ENCODE data around the gene PROS1. TPM values are rescaled to one million over a fixed set of nuclear protein-coding genes. Genes with fewer than 3 reads are reported as not detected.

Gene PROS1
- total RNA-seq, 1 experiment from 2014 or later: 1.3 TPM

DNA sequence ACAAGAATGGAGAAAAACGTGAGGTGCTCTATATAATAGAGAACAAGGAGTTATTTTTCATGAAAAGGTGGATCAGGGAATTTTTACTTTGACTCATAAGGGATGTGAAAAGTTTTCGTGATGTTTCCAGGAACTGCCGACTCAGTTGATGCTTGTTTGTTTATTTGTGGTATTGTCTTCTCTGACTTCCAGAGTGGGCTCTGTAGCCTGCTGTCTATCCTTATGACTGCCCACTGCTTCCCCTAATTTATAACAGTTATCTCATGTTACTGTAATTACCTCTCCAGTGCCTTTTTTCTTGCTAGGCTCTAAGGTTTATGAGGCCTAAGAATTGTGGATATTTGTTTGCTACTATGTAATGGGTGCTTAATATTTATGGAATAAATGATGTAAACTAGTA, 18.5 kb upstream of the PROS1 start:
- Histone ChIP-seq H2BK15ac (ENCODE audit: low read depth, low read length) (no peak overlapping the region), H2BK12ac (ENCODE audit: insufficient read length, low read depth, low read length) (no peak overlapping the region), H3K27me3 (ENCODE audit: insufficient read depth, low read length) (no peaks in the 10 kb centered on the region), H3K14ac (ENCODE audit: insufficient read depth, low read length) (no peak overlapping the region), H3K4me2 (ENCODE audit: insufficient read depth, insufficient read length, low read length) (no peak overlapping the region), H3K23ac (ENCODE audit: insufficient read length, low read depth, low read length) (no peak overlapping the region), H2BK5ac (ENCODE audit: insufficient read length, low read length) (no peak overlapping the region), H3K79me2 (ENCODE audit: insufficient read depth, low read length) (peaks cover 3% of the 10 kb centered on the region; the same call in 1 of the 2 replicates), H4K5ac (ENCODE audit: insufficient read length, low read depth, low read length) (no peak overlapping the region), H3K79me1 (ENCODE audit: insufficient read depth, low read depth, low read length, poor library complexity, severe bottlenecking) (peaks cover 2% of the 10 kb centered on the region), H4K91ac (ENCODE audit: insufficient read length, low read depth, low read length) (no peak overlapping the region), H4K8ac (replicated peaks; ENCODE audit: insufficient read length, low read depth, low read length) (no peak overlapping the region), H3K4ac (ENCODE audit: low read depth, low read length) (no peak overlapping the region), H4K20me1 (ENCODE audit: control insufficient read depth, insufficient read depth, insufficient read length) (no peaks in the 10 kb centered on the region), H3K27ac (ENCODE audit: insufficient read length, low read depth, low read length) (no peak overlapping the region), H2AFZ (ENCODE audit: low read length) (no peak overlapping the region), H3K9ac (ENCODE audit: extremely low read depth, insufficient read length, low read length) (no peak overlapping the region), H2BK20ac (ENCODE audit: low read depth, low read length, poor library complexity, severe bottlenecking) (no peak overlapping the region), H3T11ph (ENCODE audit: low read length) (no peak overlapping the region), H3K18ac (ENCODE audit: insufficient read length, low read depth, low read length) (no peak overlapping the region), H2AK5ac (ENCODE audit: insufficient read length, low read length) (no peak overlapping the region), H3K9me3 (ENCODE audit: control insufficient read depth, low read depth, low read length) (no peaks in the 10 kb centered on the region), H3K23me2 (ENCODE audit: insufficient read length, low read depth, low read length, poor library complexity, severe bottlenecking) (no peaks in the 10 kb centered on the region), H2BK120ac (ENCODE audit: low read depth, low read length, poor library complexity, severe bottlenecking) (no peak overlapping the region), H3K56ac (ENCODE audit: insufficient read length, low read depth, low read length) (no peak overlapping the region), H3K4me1 (ENCODE audit: insufficient read depth, low read length) (no peaks in the 10 kb centered on the region)
- Mint-ChIP-seq H3K36me3 (ENCODE audit: insufficient read depth in 1 of 3, low read depth in 3 of 3) (peaks cover 0 to 7% (median 4%) of the 10 kb centered on the region in 3 experiments; a peak in 5 of 7 replicates), H3K4me3 (no peak overlapping the region), H3K27me3 (ENCODE audit: low read depth) (no peaks in the 10 kb centered on the region), H3K27ac (no peak overlapping the region), H3K9me3 (no peaks in the 10 kb centered on the region), H3K4me1 (peaks cover 3 to 5% of the 10 kb centered on the region in 2 experiments; a peak in 3 of 4 replicates)
- no peak for DNase-seq
- TF ChIP-seq, protein P1, sequence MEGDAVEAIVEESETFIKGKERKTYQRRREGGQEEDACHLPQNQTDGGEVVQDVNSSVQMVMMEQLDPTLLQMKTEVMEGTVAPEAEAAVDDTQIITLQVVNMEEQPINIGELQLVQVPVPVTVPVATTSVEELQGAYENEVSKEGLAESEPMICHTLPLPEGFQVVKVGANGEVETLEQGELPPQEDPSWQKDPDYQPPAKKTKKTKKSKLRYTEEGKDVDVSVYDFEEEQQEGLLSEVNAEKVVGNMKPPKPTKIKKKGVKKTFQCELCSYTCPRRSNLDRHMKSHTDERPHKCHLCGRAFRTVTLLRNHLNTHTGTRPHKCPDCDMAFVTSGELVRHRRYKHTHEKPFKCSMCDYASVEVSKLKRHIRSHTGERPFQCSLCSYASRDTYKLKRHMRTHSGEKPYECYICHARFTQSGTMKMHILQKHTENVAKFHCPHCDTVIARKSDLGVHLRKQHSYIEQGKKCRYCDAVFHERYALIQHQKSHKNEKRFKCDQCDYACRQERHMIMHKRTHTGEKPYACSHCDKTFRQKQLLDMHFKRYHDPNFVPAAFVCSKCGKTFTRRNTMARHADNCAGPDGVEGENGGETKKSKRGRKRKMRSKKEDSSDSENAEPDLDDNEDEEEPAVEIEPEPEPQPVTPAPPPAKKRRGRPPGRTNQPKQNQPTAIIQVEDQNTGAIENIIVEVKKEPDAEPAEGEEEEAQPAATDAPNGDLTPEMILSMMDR (conservative IDR thresholded peaks at IDR 0.05): no peak
- WGBS (ENCODE audit: extremely low coverage, insufficient read length, low lambda C conversion rate): no CpG with 5 or more reads among the region's 3 CpGs

All from H9 (cell line).